ENCODE results near the gene HEPACAM2. TPM values are rescaled to one million over a fixed set of nuclear protein-coding genes. Genes with fewer than 3 reads are reported as not detected.

The HEPACAM2 gene
- polyA plus RNA-seq, 1 of the 3 experiments (the other 2 are of a cell fraction): not detected

- TF ChIP-seq EZH2phosphoT487 (IDR thresholded peaks at IDR 0.05; ENCODE audit: borderline replicate concordance, low read depth) (no peak), MEF2A (IDR thresholded peaks at IDR 0.05; ENCODE audit: borderline replicate concordance, low read depth) (no peak), SMC3 (IDR thresholded peaks at IDR 0.05; ENCODE audit: low read depth, low read length) (no peak), ELF1 (IDR thresholded peaks at IDR 0.05) (no peak), NRF1 (IDR thresholded peaks at IDR 0.05; ENCODE audit: low read depth, low read length) (no peak), MAX (IDR thresholded peaks at IDR 0.05; ENCODE audit: low read depth) (no peak), RFX5 (IDR thresholded peaks at IDR 0.05; ENCODE audit: low read length) (no peak), ZBTB33 (IDR thresholded peaks at IDR 0.05; ENCODE audit: borderline replicate concordance, low read depth) (no peak), YY1 (IDR thresholded peaks at IDR 0.05; ENCODE audit: low read depth) (no peak), EP300 (IDR thresholded peaks at IDR 0.05; ENCODE audit: borderline replicate concordance in 1 of 2, low read depth in 1 of 2, low read length in 1 of 2) (no peak), JUND (IDR thresholded peaks at IDR 0.05) (no peak), FOXM1 (IDR thresholded peaks at IDR 0.05; ENCODE audit: low read depth) (no peak), REST (IDR thresholded peaks at IDR 0.05; ENCODE audit: low read depth, low read length) (no peak), GATA2 (CRISPR knock-in tag; IDR thresholded peaks at IDR 0.05) (no peak), PBX3 (IDR thresholded peaks at IDR 0.05) (no peak), RCOR1 (IDR thresholded peaks at IDR 0.05; ENCODE audit: low read length) (no peak), TEAD4 (IDR thresholded peaks at IDR 0.05; ENCODE audit: borderline replicate concordance, insufficient read depth) (no peak), IRF3 (IDR thresholded peaks at IDR 0.05; ENCODE audit: low read depth, low read length) (no peak), CHD2 (IDR thresholded peaks at IDR 0.05; ENCODE audit: low read length, partially characterized antibody) (no peak)
These were observed 85.6 kb downstream of the HEPACAM2 start for GRCh38 chr7:93140582-93141191.

More at GRCh38 chr7:93140582-93141191, 85.6 kb downstream of the HEPACAM2 start:
- Histone ChIP-seq H4K20me1 (ENCODE audit: insufficient read depth) (no peaks in the 10 kb centered on the region), H3K4me3 (ENCODE audit: low read depth in 2 of 2, low read length in 1 of 2) (no peak overlapping the region), H3K9me2 (no peaks in the 10 kb centered on the region), H3K4me1 (ENCODE audit: control insufficient read depth in 1 of 2, insufficient read depth in 2 of 2, low read depth in 1 of 2, low read length in 1 of 2) (no peaks in the 10 kb centered on the region), H3F3A (replicated peaks; ENCODE audit: insufficient read depth) (peaks cover 4% of the 10 kb centered on the region), H3K27ac (ENCODE audit: low read depth in 2 of 2, low read length in 1 of 2) (no peak overlapping the region), H3K9ac (no peak overlapping the region), H2AFZ (ENCODE audit: low read depth) (no peak overlapping the region), H3K27me3 (ENCODE audit: insufficient read depth) (no peaks in the 10 kb centered on the region), H3K4me2 (no peak overlapping the region), H3K9me3 (no peaks in the 10 kb centered on the region), H3K36me3 (replicated peaks in 1 of 2; ENCODE audit: control insufficient read depth in 1 of 2, insufficient read depth in 2 of 2, low read length in 1 of 2) (peaks cover 5 to 12% of the 10 kb centered on the region in 2 experiments), H3K79me2 (ENCODE audit: insufficient read depth) (no peaks in the 10 kb centered on the region)
- ChIA-PET CTCF (no interaction called here), POLR2A (no interaction called here)
- no peak for DNase-seq
- WGBS (ENCODE audit: low lambda C conversion rate): 24% methylated on average over 3 of the region's 3 CpGs

All from SK-N-SH (cell line).